IPS-18a (cell line): ENCODE data around the gene SWT1.
"Not testable (repeated sequence)": the region's sequence is repeated elsewhere in the genome, so short reads cannot be mapped to it uniquely, and the experiment has no call there.

Experiments
- H3K27ac ChIP-seq: one replicate; pipeline ENCODE4 v1.5.1; 2013; ENCODE audit warnings: low read length
- H3K27me3 ChIP-seq: one replicate; pipeline ENCODE4 v1.6.1; 2013; ENCODE audit warnings: mild to moderate bottlenecking, low read length; ENCODE audit not compliant: control insufficient read depth, insufficient read depth
- H3K36me3 ChIP-seq: one replicate; pipeline ENCODE4 v1.6.1; 2013; ENCODE audit warnings: low read depth, low read length; ENCODE audit not compliant: control insufficient read depth
- H3K4me1 ChIP-seq: one replicate; pipeline ENCODE4 v1.6.1; 2013; ENCODE audit warnings: low read depth, low read length; ENCODE audit not compliant: control insufficient read depth
- H3K4me3 ChIP-seq: one replicate; pipeline ENCODE4 v1.5.1; 2013; ENCODE audit warnings: low read length
- H3K9ac ChIP-seq: one replicate; pipeline ENCODE4 v1.6.1; 2013; ENCODE audit warnings: mild to moderate bottlenecking, low read length, moderate library complexity
- H3K9me3 ChIP-seq: one replicate; pipeline ENCODE4 v1.6.1; 2013; ENCODE audit warnings: low read depth, low read length; ENCODE audit not compliant: control insufficient read depth

The SWT1 gene

DNA sequence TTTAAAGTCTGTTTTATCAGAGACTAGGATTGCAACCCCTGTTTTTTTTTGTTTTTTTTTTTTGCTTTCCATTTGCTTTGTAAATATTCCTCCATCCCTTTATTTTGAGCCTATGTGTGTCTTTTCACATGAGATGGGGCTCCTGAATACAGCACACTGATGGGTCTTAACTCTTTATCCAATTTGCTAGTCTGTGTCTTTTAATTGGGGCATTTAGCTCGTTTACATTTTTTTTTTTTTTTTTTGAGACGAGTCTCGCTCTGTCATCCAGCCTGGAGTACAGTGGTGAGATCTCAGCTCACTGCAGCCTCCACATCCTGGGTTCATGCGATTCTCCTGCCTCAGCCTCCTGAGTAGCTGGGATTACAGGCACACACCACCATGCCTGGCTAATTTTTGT, 41.7 kb downstream of the SWT1 start:
- not testable (repeated sequence) for H3K4me3 ChIP-seq, H3K9me3 ChIP-seq, H3K27me3 ChIP-seq, H3K4me1 ChIP-seq, H3K36me3 ChIP-seq, H3K9ac ChIP-seq, H3K27ac ChIP-seq

GRCh38 chr1:185200889-185201288, 43.9 kb downstream of the SWT1 start:
- no peaks in the 10 kb centered on the region for H3K36me3 ChIP-seq
- H3K9ac ChIP-seq = no peak overlapping the region
- no peaks in the 10 kb centered on the region for H3K4me1 ChIP-seq
- H3K27me3 ChIP-seq = no peaks in the 10 kb centered on the region
- H3K9me3 ChIP-seq = peaks cover 3% of the 10 kb centered on the region
- H3K27ac ChIP-seq = no peak overlapping the region
- no peak overlapping the region for H3K4me3 ChIP-seq

DNA sequence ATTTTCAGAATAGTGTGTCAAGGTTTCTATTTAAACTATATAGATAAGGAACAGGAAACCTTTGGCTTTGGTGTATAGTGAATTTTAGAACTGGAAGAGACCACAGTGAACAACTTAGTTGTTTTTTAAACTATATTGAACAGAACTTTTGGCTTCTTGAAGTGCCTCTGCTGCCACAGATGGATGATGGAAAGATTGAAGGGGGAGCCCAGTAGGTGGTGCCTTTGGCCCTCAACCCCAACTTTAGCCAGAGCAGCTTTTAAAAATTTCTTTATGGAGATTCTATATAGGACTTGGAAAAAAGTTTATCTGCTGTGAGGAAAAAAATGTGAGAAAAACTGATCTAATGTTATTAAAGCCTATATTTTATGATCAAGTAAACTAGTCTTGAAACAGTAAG, 50.2 kb downstream of the SWT1 start:
- H3K4me1 ChIP-seq = no peaks in the 10 kb centered on the region
- no peak overlapping the region for H3K9ac ChIP-seq
- no peaks in the 10 kb centered on the region for H3K27me3 ChIP-seq

DNA sequence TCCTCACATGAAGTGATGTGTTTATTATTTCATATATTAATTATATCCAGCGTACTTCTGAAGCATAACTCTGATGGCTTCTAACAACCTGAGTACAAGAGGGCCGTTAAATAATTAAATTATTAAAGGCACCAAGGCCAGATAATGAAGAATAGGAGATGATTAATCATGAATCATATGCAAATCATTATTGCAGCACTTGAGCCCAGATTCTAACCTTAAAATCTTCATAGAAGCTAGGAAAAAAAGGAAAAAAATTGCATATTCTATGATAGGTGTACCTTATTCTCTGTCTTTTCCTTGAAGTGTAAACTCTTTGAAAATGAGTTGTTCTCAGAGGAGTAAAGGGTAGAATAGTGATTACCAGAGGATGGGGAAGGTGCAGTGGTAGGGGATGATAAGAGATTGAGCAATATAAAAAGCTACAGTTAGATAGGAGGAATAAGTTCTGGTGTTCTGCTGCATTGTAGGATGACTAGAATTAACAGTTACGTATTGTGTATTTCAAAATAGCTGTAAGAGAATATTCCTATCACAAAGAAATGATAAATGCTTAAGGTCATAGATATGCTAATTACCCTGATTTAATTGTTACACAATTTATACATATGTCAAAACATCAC, 51.1 kb downstream of the SWT1 start:
- no peak overlapping the region for H3K27ac ChIP-seq
- H3K36me3 ChIP-seq = no peaks in the 10 kb centered on the region
- no peaks in the 10 kb centered on the region for H3K27me3 ChIP-seq
- no peak overlapping the region for H3K4me3 ChIP-seq
- H3K9ac ChIP-seq = no peak overlapping the region
- H3K9me3 ChIP-seq = no peaks in the 10 kb centered on the region
- no peaks in the 10 kb centered on the region for H3K4me1 ChIP-seq

More for the DNA sequence above, 50.2 kb downstream of the SWT1 start:
- no peak overlapping the region for H3K27ac ChIP-seq
- H3K9me3 ChIP-seq = no peaks in the 10 kb centered on the region
- H3K36me3 ChIP-seq = no peaks in the 10 kb centered on the region
- H3K4me3 ChIP-seq = no peak overlapping the region

DNA sequence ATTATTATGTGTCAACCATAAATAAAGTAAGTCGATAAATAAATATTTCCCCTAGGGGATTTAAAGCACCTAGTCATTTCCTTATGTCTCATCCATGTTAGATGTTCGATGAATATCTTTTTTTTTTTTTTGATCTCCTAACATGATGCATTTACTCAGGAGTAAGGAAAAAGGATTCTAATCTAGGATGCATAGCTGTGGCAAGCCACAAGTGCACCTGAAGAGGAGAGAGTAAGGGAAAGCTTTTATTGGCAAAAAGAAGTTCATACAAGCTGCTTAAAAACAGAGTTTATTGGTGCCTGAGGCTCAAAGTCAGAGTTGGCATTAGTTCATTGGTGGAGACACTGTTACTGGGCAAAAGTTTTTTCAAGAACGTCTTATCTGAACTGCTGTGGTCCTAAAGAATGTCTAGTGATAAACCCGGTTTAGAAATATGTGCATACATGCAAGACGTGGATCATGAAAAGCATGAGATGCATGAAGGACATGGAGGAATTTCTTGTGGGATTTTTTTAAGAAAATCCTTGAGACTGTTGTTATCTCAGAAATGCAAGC, 51.7 kb downstream of the SWT1 start:
- Histone ChIP-seq H3K36me3 (no peaks in the 10 kb centered on the region), H3K4me1 (no peaks in the 10 kb centered on the region), H3K4me3 (no peak overlapping the region), H3K9ac (no peak overlapping the region), H3K9me3 (no peaks in the 10 kb centered on the region), H3K27ac (no peak overlapping the region), H3K27me3 (no peaks in the 10 kb centered on the region)

DNA sequence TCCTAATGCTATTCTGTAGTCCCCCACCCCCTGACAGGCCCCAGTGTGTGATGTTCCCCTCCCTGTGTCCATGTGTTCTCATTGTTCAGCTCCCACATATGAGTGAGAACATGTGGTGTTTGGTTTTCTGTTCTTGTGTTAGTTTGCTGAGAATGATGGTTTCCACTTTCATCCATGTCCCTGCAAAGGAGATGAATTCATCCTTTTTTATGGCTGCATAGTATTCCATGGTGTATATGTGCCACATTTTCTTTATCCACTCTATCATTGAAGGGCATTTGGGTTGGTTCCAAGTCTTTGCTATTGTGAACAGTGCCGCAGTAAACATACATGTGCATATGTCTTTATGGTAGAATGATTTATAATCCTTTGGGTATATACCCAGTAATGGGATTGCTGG, 52.4 kb downstream of the SWT1 start:
- not testable (repeated sequence) for H3K4me3 ChIP-seq, H3K36me3 ChIP-seq, H3K27me3 ChIP-seq, H3K4me1 ChIP-seq, H3K9me3 ChIP-seq, H3K9ac ChIP-seq, H3K27ac ChIP-seq

GRCh38 chr1:185213091-185213490, 56.1 kb downstream of the SWT1 start:
- no peak overlapping the region for H3K27ac ChIP-seq
- no peak overlapping the region for H3K9ac ChIP-seq
- H3K36me3 ChIP-seq = no peaks in the 10 kb centered on the region
- no peak overlapping the region for H3K4me3 ChIP-seq
- H3K27me3 ChIP-seq = no peaks in the 10 kb centered on the region
- H3K4me1 ChIP-seq = no peaks in the 10 kb centered on the region
- H3K9me3 ChIP-seq = no peaks in the 10 kb centered on the region

DNA sequence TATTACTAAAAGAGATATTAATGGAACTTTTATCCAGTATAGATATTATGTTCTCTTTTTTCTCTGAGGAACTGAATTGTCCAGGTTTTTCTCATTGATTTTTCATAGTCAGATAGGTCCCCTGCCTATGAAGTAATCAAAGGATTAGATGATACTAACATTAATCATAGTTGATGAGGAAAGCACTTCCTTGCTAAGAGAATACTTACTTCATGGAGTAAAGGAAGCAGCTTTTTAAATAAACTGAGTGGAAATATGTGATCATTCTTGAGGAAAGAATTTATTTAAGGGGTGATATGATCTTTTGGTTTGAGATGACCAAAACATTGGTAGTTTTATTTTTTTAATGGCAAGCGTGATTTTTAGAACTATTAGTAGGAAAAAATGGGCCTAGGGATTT, 58.9 kb downstream of the SWT1 start:
- no peak overlapping the region for H3K9ac ChIP-seq
- H3K4me3 ChIP-seq = no peak overlapping the region
- no peak overlapping the region for H3K27ac ChIP-seq
- no peaks in the 10 kb centered on the region for H3K27me3 ChIP-seq
- no peaks in the 10 kb centered on the region for H3K36me3 ChIP-seq
- H3K9me3 ChIP-seq = no peaks in the 10 kb centered on the region
- H3K4me1 ChIP-seq = no peaks in the 10 kb centered on the region

DNA sequence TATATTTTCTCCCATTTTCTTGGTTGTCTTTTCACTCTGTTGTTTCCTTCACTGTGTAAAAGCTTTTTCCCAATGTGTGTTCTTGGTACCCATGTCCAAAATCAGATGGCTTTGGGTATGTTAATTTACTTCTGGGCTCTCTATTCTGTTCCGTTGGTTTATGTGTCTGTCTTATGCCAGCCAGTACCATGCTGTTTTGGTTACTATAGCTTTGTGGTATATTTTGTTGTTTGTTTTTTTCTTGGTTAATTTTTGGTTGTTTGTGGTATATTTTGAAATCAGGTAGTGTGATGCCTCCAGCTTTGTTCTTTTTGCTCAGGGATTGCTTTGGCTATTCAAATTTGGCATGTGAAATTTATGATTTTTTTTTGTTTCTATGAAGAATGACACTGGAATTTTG, 67.2 kb downstream of the SWT1 start:
- Histone ChIP-seq H3K27me3 (no peaks in the 10 kb centered on the region), H3K9ac (no peak overlapping the region), H3K27ac (no peak overlapping the region), H3K36me3 (no peaks in the 10 kb centered on the region), H3K4me3 (no peak overlapping the region), H3K4me1 (no peaks in the 10 kb centered on the region), H3K9me3 (no peaks in the 10 kb centered on the region)

- Histone ChIP-seq H3K27ac (no peak overlapping the region), H3K9ac (no peak overlapping the region), H3K9me3 (no peaks in the 10 kb centered on the region), H3K27me3 (no peaks in the 10 kb centered on the region), H3K4me3 (no peak overlapping the region), H3K4me1 (no peaks in the 10 kb centered on the region), H3K36me3 (no peaks in the 10 kb centered on the region)
These were observed 70.2 kb downstream of the SWT1 start for GRCh38 chr1:185227161-185227560.

DNA sequence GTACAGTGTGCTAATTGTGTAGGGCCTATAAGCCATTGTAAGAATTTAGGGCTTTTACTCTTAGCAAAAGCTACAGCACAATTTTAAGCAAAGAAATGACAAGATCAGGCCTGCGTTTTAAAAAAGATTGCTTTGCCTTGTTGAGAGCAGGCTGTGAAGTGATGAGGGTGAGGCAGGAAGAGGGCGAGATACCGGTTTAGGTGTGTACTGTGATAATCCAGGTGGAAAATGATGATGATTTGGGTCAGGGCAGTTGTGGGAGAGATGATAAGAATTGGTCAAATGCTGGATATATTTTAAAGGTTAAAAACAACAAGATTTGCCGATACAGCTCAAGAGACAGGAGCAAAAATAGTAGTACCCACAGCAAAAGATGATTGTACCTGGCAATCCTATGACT, 72.0 kb downstream of the SWT1 start:
- H3K4me1 ChIP-seq = no peaks in the 10 kb centered on the region
- no peaks in the 10 kb centered on the region for H3K36me3 ChIP-seq

GRCh38 chr1:185229981-185230380, 73.0 kb downstream of the SWT1 start:
- no peaks in the 10 kb centered on the region for H3K36me3 ChIP-seq
- no peak overlapping the region for H3K4me3 ChIP-seq
- no peaks in the 10 kb centered on the region for H3K9me3 ChIP-seq
- H3K27me3 ChIP-seq = no peaks in the 10 kb centered on the region
- no peak overlapping the region for H3K9ac ChIP-seq
- no peak overlapping the region for H3K27ac ChIP-seq
- H3K4me1 ChIP-seq = no peaks in the 10 kb centered on the region

More for the DNA sequence above, 72.0 kb downstream of the SWT1 start:
- H3K9me3 ChIP-seq = no peaks in the 10 kb centered on the region
- no peak overlapping the region for H3K4me3 ChIP-seq
- no peaks in the 10 kb centered on the region for H3K27me3 ChIP-seq
- no peak overlapping the region for H3K27ac ChIP-seq
- no peak overlapping the region for H3K9ac ChIP-seq
